WTC11 (cell line): Measurements from ENCODE around the gene SHANK3. TPM values are rescaled to one million over a fixed set of nuclear protein-coding genes. Genes with fewer than 3 reads are reported as not detected.

Experiments
- ATAC-seq: fragments of 200-7000 bp; cut with Tn5 transposase; 2 replicates; pipeline ENCODE4 v1.10.0; 2021; ENCODE audit warnings: mild to moderate bottlenecking, moderate library complexity
- CTCF ChIA-PET: fragments of 300-600 bp; sonication (Branson Sonifier 250); formaldehyde crosslinking; loops from one replicate; lab custom pipeline; 2021; ENCODE audit warnings: antibody characterized with exemption; lab: Charles Lee
- POLR2A ChIA-PET: fragments of 350-600 bp; sonication (Branson Sonifier 250); formaldehyde crosslinking; loops from one replicate; lab custom pipeline; 2021; ENCODE audit warnings: antibody characterized with exemption; lab: Charles Lee
- DNase-seq: peaks from one replicate; pipeline ENCODE4 v3.0.0; 2021; ENCODE audit warnings: low spot score
- H3K27ac Mint-ChIP-seq: 2 replicates; pipeline ENCODE4 v1.8.0; 2021; ENCODE audit warnings: mixed read lengths
- H3K27me3 Mint-ChIP-seq: 2 replicates; pipeline ENCODE4 v1.8.0; 2021; ENCODE audit warnings: low read depth, mild to moderate bottlenecking, moderate library complexity, mixed read lengths
- H3K36me3 Mint-ChIP-seq: 2 replicates; pipeline ENCODE4 v1.8.0; 2021; ENCODE audit warnings: mixed read lengths
- H3K4me1 Mint-ChIP-seq: 2 replicates; pipeline ENCODE4 v1.8.0; 2022; ENCODE audit warnings: mixed read lengths
- H3K4me3 Mint-ChIP-seq: 2 replicates; pipeline ENCODE4 v1.8.0; 2021; ENCODE audit warnings: mild to moderate bottlenecking, moderate library complexity, mixed read lengths
- H3K9me3 Mint-ChIP-seq: 2 replicates; pipeline ENCODE4 v1.8.0; 2021; ENCODE audit warnings: mixed read lengths
- PRRX2 ChIP-seq: fragments of 250-450 bp; sonication (Bioruptor Pico); IDR thresholded peaks from 2 replicates; pipeline ENCODE4 v1.8.0; 2021; ENCODE audit warnings: mild to moderate bottlenecking
- TEAD4 ChIP-seq: sonication (generic); formaldehyde crosslinking; IDR thresholded peaks from 2 replicates; pipeline ENCODE4 v1.8.0; 2022; ENCODE audit warnings: mild to moderate bottlenecking, missing genetic modification reagents
- total RNA-seq: library from RNA; stranded (reverse); gene quantifications from 3 replicates; pipeline ENCODE4 v1.2.3, GENCODE V29; 2021
- TF ChIP-seq, protein P1 (sequence below): sonication (generic); formaldehyde crosslinking; IDR thresholded peaks from 2 replicates; pipeline ENCODE4 v1.8.1; 2023; ENCODE audit warnings: mild to moderate bottlenecking, missing genetic modification reagents
- TF ChIP-seq, protein P2 (sequence below): sonication (generic); formaldehyde crosslinking; IDR thresholded peaks from 2 replicates; pipeline ENCODE4 v1.8.1; 2022; ENCODE audit warnings: low read depth, mild to moderate bottlenecking, moderate library complexity, missing genetic modification reagents, borderline replicate concordance
- TF ChIP-seq, protein P3 (sequence below): sonication (generic); formaldehyde crosslinking; IDR thresholded peaks from 2 replicates; pipeline ENCODE4 v1.8.0; 2022; ENCODE audit warnings: mild to moderate bottlenecking, missing genetic modification reagents
- TF ChIP-seq, protein P4 (sequence below): sonication (generic); formaldehyde crosslinking; IDR thresholded peaks from 2 replicates; pipeline ENCODE4 v1.8.0; 2023; ENCODE audit warnings: missing genetic modification reagents, mild to moderate bottlenecking, borderline replicate concordance
- TF ChIP-seq, protein P5 (sequence below): sonication (generic); formaldehyde crosslinking; IDR thresholded peaks from 2 replicates; pipeline ENCODE4 v1.8.1; 2022; ENCODE audit warnings: mild to moderate bottlenecking, moderate library complexity, missing genetic modification reagents
- TF ChIP-seq, protein P6 (sequence below): sonication (generic); formaldehyde crosslinking; IDR thresholded peaks from 2 replicates; pipeline ENCODE4 v1.8.1; 2023; ENCODE audit warnings: mild to moderate bottlenecking, moderate library complexity, missing genetic modification reagents

Gene SHANK3
- total RNA-seq, 1 experiment from 2014 or later, result 9.6 TPM

DNA sequence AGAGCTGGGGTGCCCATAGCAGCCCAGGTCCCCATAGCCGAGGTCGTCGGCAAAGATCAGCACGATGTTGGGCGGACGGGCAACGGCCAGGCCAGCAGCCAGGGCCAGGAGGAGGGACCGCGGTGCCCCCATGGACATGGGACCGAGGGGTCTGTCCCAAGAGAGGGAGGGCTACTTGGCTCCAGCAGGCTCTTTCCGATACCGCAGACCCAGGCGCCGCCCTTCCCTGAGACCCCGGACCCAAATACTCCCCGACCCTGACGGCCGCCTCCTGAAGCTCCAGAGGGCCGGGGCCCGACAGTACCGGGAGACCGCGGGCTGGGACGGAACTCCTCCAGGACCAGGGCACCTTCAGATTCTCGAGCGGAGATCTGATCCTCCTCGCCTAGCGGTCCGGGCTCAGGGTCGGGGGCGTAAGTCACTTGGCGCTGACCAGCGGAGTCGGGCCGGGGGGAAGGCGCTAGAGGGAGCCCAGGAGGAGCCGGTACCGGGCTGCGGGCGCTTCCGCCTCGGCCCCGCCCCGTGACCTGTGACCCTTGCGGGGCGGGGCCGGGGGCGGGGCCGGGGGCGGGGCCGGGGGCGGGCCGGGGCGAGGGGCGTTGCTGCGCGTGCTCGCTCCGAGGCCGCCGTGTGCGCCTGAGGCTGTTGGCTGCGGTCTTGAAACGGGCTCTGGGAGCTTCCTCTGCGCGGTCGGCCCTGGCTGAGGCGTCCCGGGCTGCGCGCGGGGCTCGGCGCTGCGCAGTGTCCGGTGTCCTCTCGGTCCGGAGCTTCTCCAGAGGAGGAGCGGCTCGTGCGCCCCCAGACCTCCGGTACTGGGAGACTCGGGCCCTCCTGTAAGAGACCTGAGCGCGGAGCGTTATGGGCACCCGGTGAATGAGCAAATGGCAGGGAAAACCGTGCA lies 44.7 kb upstream of the SHANK3 start, which contains the start of gene ARSA (continued):
- TF ChIP-seq, protein P1, sequence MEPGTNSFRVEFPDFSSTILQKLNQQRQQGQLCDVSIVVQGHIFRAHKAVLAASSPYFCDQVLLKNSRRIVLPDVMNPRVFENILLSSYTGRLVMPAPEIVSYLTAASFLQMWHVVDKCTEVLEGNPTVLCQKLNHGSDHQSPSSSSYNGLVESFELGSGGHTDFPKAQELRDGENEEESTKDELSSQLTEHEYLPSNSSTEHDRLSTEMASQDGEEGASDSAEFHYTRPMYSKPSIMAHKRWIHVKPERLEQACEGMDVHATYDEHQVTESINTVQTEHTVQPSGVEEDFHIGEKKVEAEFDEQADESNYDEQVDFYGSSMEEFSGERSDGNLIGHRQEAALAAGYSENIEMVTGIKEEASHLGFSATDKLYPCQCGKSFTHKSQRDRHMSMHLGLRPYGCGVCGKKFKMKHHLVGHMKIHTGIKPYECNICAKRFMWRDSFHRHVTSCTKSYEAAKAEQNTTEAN, result no peak
- TF ChIP-seq, protein P2, sequence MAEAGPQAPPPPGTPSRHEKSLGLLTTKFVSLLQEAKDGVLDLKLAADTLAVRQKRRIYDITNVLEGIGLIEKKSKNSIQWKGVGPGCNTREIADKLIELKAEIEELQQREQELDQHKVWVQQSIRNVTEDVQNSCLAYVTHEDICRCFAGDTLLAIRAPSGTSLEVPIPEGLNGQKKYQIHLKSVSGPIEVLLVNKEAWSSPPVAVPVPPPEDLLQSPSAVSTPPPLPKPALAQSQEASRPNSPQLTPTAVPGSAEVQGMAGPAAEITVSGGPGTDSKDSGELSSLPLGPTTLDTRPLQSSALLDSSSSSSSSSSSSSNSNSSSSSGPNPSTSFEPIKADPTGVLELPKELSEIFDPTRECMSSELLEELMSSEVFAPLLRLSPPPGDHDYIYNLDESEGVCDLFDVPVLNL (CRISPR knock-in tag), result no peak

DNA sequence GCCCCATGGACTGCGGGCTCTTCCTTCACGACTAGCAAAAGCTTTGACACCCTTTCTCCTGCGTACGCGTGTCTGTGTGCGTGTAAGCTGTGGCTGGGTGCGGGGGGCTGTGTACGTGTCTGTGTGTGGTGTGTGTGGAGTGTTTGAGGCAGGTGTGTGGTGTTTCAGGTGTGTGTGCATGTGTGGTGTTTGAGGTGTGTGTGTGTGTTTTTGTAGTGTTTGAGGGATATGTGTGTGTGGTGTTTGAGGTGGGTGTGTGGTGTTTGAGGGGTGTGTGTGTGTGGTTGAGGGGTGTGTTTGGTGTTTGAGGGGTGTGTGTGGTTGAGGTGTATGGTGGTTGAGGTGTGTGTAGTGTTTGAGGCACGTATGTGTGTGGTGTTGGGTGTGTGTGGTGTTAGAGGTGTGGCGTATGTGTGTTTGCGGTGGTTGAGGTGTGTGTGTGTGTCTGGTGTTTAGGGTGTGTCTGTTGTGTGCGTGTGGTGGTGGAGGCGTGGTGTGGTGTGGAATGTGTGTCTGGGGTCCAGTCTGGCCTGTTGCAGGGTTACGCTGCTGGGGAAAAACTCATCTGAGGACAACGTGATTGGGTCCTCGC lies 44.0 kb upstream of the SHANK3 start:
- TF ChIP-seq, protein P3, sequence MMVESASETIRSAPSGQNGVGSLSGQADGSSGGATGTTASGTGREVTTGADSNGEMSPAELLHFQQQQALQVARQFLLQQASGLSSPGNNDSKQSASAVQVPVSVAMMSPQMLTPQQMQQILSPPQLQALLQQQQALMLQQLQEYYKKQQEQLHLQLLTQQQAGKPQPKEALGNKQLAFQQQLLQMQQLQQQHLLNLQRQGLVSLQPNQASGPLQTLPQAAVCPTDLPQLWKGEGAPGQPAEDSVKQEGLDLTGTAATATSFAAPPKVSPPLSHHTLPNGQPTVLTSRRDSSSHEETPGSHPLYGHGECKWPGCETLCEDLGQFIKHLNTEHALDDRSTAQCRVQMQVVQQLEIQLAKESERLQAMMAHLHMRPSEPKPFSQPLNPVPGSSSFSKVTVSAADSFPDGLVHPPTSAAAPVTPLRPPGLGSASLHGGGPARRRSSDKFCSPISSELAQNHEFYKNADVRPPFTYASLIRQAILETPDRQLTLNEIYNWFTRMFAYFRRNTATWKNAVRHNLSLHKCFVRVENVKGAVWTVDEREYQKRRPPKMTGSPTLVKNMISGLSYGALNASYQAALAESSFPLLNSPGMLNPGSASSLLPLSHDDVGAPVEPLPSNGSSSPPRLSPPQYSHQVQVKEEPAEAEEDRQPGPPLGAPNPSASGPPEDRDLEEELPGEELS (CRISPR knock-in tag), result no peak
- TF ChIP-seq PRRX2 (CRISPR knock-in tag), result no peak
- TF ChIP-seq, protein P4, sequence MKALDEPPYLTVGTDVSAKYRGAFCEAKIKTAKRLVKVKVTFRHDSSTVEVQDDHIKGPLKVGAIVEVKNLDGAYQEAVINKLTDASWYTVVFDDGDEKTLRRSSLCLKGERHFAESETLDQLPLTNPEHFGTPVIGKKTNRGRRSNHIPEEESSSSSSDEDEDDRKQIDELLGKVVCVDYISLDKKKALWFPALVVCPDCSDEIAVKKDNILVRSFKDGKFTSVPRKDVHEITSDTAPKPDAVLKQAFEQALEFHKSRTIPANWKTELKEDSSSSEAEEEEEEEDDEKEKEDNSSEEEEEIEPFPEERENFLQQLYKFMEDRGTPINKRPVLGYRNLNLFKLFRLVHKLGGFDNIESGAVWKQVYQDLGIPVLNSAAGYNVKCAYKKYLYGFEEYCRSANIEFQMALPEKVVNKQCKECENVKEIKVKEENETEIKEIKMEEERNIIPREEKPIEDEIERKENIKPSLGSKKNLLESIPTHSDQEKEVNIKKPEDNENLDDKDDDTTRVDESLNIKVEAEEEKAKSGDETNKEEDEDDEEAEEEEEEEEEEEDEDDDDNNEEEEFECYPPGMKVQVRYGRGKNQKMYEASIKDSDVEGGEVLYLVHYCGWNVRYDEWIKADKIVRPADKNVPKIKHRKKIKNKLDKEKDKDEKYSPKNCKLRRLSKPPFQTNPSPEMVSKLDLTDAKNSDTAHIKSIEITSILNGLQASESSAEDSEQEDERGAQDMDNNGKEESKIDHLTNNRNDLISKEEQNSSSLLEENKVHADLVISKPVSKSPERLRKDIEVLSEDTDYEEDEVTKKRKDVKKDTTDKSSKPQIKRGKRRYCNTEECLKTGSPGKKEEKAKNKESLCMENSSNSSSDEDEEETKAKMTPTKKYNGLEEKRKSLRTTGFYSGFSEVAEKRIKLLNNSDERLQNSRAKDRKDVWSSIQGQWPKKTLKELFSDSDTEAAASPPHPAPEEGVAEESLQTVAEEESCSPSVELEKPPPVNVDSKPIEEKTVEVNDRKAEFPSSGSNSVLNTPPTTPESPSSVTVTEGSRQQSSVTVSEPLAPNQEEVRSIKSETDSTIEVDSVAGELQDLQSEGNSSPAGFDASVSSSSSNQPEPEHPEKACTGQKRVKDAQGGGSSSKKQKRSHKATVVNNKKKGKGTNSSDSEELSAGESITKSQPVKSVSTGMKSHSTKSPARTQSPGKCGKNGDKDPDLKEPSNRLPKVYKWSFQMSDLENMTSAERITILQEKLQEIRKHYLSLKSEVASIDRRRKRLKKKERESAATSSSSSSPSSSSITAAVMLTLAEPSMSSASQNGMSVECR (CRISPR knock-in tag), result 0 out of 2 replicates have a peak, but pooled peaks have one; percentile 4
- peaks cover 7% of the 10 kb centered on the region for H3K4me1 Mint-ChIP-seq
- peaks cover 20% of the 10 kb centered on the region for H3K27me3 Mint-ChIP-seq

DNA sequence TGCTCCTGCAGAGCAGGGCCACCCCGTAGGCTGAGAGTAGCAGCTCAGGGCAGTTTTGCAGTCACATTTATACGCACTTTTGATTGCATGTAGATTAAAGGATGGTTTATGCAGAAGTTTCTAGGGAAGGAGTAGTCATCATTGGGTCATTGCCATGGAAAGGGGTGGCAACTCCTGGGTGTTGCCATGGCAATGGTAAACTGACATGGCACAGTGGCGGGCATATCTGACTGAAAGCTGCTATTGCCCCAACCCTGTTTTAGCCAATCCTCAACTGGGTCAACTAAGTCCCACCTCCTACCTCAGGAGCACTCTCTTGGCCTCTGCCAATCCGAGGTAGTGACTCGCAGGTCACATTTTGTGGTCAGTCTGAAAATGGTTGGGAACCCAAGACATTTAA lies 42.2 kb upstream of the SHANK3 start:
- H3K4me1 Mint-ChIP-seq, result peaks cover 7% of the 10 kb centered on the region

More for the DNA sequence above, 44.0 kb upstream of the SHANK3 start:
- no peaks in the 10 kb centered on the region for H3K36me3 Mint-ChIP-seq
- no peak for DNase-seq
- CTCF ChIA-PET, result interaction anchor here (0.6 to 4.5 kb wide), 12 partner anchors 12 to 136 kb away, joined by 3 to 78 read pairs (median 5); partner anchors contain the start of genes CPT1B, KLHDC7B, LMF2 and NCAPH2
- H3K4me3 Mint-ChIP-seq, result peak overlapping the region; percentile 80
- no peak overlapping the region for H3K27ac Mint-ChIP-seq
- H3K9me3 Mint-ChIP-seq, result no peaks in the 10 kb centered on the region
- POLR2A ChIA-PET, result interaction anchor here (0.5 to 1.9 kb wide), 3 partner anchors 13 to 89 kb away, joined by 3 to 12 read pairs (median 5); no protein-coding TSS in a partner anchor
- no peak for ATAC-seq

More for the DNA sequence above, 42.2 kb upstream of the SHANK3 start:
- TF ChIP-seq, protein P1, result no peak
- TF ChIP-seq, protein P5, sequence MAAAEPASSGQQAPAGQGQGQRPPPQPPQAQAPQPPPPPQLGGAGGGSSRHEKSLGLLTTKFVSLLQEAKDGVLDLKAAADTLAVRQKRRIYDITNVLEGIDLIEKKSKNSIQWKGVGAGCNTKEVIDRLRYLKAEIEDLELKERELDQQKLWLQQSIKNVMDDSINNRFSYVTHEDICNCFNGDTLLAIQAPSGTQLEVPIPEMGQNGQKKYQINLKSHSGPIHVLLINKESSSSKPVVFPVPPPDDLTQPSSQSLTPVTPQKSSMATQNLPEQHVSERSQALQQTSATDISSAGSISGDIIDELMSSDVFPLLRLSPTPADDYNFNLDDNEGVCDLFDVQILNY (CRISPR knock-in tag), result no peak
- TF ChIP-seq, protein P6, sequence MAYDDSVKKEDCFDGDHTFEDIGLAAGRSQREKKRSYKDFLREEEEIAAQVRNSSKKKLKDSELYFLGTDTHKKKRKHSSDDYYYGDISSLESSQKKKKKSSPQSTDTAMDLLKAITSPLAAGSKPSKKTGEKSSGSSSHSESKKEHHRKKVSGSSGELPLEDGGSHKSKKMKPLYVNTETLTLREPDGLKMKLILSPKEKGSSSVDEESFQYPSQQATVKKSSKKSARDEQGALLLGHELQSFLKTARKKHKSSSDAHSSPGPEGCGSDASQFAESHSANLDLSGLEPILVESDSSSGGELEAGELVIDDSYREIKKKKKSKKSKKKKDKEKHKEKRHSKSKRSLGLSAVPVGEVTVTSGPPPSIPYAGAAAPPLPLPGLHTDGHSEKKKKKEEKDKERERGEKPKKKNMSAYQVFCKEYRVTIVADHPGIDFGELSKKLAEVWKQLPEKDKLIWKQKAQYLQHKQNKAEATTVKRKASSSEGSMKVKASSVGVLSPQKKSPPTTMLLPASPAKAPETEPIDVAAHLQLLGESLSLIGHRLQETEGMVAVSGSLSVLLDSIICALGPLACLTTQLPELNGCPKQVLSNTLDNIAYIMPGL (CRISPR knock-in tag), result no peak
- no peak for TF ChIP-seq TEAD4 (CRISPR knock-in tag)
- TF ChIP-seq, all 79 proteins: peak for 0
- ATAC-seq, result no peak
- Mint-ChIP-seq H3K36me3 (no peaks in the 10 kb centered on the region), H3K27ac (no peak overlapping the region), H3K27me3 (peaks cover 24% of the 10 kb centered on the region), H3K9me3 (no peaks in the 10 kb centered on the region), H3K4me3 (no peak overlapping the region)
- DNase-seq, result no peak
- CTCF ChIA-PET, result interaction anchor here (0.8 to 1.7 kb wide), 6 partner anchors 9 to 122 kb away, joined by 3 to 4 read pairs (median 3); partner anchors contain the start of genes CHKB, LMF2 and NCAPH2
- POLR2A ChIA-PET, result no interaction called here
